HL-60/S4 treated with phorbol 12-myristate 13-acetate at 8.2 ng/mL for 4 days and 3 days (cell line): Measurements from ENCODE around the gene UBL7.

Experiments used
- in situ Hi-C: fragments of 300-500 bp; cut with MboI; formaldehyde crosslinking; loops from 2 replicates; pipeline ENCODE4 v1.15.0; 2022; ENCODE audit warnings: low sequenced_read_pairs

UBL7 gene

DNA sequence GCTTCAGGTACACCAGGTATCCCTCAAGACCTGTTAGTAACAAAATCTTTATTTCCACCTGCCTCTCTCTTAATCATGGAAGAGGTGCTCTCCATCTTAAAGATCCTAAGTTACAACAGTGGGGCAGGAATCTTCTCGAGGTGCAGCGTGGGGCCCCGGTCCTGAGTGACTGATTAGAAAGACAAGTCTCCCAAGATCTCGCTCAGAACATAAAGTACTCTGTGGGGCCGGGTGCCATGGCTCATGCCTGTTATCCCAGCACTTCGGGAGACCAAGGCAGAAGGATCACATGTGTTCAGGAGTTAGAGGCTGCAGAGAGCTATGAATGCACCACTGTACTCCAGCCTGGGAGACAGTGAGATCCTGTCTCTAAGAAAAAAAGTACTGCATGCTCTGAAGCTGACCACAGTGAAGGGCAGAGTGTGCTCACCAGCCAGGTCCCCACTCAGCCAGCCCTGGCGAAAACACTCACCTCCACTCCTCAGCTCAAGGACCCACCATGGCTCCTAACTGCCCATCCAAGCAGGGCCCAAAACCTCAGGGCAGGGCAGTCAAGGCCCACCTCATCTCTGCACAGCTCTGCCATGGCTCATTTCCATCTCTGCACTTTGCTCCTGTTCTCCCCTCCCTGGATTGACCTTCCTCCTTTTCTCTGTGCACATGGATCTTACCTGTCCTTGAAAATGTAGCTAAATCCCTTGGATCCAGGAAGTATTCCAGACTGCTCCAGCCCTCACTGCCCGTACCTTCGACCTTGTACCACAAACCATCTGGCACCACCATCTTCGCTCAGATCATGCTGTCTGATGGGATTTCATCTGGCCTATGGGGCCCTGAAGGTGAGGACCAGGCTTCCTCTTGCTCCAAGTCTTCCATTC, 34.3 kb downstream of the UBL7 start:
- in situ Hi-C loops: loop anchor here (5.0 kb wide), 1 partner anchor 39 kb away; no protein-coding TSS in a partner anchor

DNA sequence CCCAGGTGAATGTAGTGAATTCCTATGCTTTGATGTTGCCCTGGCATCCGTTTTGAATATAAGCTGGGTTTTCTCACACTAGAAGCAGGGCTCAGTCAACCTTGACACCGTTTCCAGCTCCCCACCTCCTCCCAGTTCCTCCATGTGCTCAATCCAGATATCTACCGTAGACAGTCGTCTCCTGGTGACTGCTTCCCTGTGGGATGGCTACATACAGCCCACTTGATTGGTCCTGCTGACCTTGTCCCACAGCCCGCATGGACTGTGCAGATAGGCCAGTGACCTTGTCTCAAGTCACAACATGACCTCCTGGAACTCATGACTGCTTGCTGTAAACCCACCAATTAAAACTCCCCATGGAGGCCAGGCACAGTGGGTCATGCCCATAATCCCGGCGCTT, 35.3 kb downstream of the UBL7 start:
- in situ Hi-C loops: loop anchor here (5.0 kb wide), 1 partner anchor 38 kb away; no protein-coding TSS in a partner anchor

DNA sequence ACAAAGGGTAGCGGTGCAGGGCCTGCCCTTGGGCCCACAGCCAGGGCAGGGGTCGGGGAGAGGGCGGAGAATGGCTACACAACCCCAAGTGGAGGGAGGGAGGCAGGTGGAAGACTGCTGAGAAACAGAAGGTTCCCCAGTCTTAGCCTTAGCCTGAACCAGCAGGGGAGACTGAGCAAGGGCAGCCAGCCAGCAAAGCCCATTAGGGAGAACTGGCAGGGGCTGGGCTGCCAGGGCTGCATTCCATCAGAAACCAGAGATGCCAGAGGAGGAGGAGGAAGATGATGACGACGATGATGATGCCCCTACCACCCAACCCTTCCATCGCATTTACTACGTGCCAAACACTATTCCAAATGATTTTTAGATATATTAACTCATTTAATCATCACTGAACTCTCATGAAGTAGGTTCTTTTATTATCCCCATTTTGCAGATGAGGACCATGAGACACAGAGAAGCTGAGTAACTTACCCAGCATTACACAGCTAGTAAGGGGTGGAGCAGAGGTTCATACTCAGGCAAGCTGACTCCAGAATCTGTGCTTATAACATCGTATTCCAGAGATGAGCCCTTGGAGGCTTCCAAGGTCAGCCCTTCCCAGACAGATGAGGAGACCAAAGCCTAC, 35.9 kb downstream of the UBL7 start:
- in situ Hi-C loops: loop anchor here (5.0 kb wide), 1 partner anchor 38 kb away; no protein-coding TSS in a partner anchor

DNA sequence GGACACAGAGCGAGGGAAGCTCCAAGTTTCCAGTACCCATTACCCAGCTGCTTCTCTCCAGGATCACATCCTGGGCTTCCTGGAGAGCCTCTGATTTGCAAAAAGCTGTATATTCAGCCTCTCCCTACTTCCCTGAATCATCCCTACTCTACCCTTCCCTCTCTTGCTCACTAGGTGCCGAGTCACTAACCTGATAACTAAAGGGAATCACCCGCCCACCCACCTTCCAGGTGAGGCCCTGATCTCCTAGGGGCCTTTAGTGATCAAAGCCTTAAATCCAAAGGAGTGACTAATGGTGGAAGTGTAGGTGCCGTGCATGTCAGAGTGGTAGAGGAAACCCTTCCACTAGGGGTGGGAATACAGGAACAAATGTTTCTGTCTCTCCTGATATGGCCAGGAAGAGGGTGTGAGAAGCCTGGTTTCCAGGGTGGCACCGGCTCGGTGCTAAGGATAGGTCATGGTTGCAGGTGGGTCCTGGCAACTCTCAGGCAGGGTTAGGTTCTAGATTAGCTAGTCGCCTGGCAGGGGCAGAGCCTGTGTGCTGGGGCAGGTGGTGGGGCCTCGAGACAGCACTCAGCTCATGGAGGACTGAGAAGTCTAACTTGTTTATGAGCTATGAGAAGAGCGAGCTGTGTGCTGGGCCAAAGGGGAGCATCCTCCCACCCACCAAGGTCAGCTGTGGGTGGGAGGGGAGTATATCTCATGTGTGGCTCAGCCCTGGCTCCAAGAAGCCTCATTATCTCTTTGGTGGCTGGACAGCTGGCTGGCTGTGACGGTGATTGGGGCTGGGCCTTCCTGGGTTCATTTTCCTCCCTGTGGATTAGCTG, 37.3 kb downstream of the UBL7 start:
- in situ Hi-C loops: no loop called here

DNA sequence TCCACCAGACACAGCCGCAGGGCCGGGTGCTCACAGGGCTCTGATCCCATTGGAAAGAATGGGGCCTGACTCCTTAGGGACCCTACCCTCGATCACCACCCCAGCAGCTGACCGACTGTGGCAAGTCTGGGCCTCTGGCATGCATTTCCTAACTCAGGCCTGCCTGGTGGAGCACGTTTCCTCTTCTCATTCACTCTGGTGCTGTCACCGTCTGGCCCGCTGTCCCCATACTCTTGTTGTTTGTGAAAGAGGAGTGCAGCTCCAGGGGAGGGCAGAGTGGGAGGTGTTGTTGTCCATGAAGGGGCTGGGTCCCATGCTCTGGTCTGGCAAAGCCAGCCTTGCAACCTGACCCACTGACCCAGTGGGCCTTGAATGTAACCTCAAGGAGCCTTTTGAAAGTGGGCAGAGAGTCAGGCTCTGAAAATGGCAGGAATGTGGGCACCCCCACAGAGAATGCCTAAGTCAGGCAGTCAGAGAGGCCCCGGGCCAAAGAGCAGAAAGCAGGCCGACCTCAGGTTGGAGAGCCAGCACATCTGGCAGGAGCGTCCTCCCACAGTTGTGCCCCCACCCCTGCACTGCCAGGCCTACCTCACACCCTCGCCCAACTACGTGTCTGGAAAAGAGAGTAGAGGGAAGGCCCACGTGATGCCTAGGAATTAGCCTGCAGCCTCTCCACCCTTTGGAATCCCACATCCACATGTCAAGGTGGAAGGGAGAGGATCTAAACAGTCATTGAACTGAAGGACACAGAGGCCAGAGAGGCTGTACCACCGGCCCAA, 38.1 kb downstream of the UBL7 start:
- in situ Hi-C loops: no loop called here

DNA sequence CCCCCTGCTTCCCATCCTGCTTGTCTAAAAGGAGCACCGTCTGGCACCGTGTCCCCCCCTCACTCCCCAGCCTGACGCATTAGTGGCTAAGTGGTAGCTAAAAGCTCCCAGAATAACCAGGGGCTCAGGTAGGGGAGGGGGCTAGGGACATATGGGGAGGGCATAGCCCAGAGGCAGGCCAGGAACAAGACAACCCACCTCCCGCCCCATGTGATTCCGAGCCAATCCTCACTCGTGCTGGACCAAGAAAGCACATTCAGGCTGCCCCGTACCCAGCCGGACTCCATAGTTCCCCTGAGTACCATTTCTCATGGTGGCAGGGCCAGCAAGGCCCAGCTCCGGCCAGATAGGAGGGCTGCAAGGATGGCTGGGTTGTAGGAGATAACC, 38.7 kb downstream of the UBL7 start:
- in situ Hi-C loops: no loop called here

DNA sequence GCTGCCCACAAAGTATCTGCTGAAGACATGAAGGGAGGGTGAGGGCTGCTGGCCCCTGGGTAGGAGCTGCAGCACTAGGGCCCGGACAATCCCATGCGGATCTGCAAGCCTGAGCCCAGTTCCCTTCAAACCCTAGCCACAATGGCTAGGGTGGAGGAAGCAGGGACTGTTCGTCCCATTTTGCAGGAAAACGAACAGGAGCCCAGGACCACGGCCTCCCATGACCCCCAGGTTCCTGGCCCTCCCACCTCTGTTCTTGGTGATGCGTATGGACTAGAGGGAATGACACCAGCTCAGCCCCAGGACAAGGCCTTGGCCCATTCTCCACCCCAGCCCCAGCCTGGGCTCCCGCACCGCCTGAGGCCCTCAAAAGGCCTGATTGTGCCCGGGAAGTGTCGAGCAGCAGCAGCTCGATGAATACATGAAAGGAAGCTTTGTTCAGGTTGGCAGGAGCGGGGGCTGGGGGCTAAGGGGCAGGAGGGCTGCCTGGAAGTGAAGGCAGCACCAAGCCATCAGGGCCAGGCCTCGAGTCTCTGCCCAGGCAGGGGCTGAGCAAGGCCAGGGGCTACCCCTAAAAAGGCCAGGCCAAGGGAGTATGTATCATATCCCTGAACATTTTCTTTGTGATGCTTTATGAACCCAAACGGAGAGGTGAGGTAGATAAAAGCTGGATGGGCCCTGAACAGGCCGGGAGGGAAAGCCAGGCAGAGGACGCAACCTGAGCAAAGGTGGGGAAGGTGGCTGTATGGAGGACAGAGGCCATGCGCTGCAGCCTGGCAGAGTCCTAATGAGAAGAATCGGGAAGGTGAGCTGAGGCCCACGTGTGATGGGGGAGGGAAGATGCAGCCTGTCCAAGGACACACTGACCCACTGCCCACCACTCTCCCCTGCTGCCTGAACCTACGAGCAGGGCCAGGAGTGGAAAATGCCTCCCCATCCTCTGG, 39.4 kb downstream of the UBL7 start:
- in situ Hi-C loops: no loop called here

DNA sequence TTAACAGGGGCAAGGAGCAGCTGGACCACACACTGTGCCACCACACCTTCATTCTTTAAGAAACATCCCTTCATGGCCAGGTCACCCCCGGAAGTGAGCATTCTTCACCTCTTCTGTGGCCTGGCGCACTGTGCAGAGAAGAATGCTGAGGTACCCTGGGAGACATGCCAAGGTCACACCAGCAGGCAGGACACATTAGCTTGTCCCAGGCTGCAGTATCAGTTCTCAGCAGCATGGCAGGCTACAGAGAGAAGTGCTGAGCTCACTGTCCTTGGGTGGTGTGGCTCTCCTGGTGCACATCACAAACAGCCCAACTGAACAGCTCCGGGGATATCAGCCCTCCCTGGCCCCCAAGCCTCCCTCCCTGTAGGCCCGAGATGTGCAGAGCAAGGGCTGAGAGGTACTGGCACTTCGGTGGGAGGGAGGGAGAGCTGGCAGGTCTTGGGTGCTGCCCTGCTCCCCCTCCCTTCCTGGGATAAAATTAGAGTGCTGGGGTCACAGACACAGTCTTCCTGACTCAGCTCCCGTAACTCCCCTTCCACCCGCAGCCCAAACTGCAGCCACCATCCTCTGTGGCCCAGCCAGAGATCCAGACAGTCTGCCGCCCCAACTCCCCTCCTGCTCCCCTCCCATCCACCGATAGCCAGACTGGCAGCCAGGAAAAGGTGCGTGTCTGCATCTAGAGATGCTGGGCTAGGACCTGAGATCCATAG, 40.6 kb downstream of the UBL7 start:
- in situ Hi-C loops: no loop called here

DNA sequence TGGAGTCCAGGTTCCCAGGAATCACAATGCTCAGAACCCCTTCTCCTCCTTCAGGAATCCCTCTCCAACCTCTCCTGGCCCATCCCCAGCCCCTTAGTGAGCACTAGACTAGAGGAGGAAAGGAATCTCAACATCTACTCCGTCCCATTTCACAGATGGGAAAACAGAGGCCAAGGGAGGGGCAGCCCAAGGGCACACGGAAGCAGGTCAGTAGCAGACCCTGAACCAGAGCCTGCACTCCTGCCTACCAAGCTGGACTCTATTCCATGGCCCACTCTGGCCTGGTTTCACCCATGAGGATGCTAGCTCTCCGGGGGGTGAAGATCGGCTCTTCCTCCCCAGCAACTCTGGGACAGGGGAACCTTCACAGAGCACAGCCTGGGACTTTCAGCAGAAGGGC, 41.5 kb downstream of the UBL7 start:
- in situ Hi-C loops: no loop called here

DNA sequence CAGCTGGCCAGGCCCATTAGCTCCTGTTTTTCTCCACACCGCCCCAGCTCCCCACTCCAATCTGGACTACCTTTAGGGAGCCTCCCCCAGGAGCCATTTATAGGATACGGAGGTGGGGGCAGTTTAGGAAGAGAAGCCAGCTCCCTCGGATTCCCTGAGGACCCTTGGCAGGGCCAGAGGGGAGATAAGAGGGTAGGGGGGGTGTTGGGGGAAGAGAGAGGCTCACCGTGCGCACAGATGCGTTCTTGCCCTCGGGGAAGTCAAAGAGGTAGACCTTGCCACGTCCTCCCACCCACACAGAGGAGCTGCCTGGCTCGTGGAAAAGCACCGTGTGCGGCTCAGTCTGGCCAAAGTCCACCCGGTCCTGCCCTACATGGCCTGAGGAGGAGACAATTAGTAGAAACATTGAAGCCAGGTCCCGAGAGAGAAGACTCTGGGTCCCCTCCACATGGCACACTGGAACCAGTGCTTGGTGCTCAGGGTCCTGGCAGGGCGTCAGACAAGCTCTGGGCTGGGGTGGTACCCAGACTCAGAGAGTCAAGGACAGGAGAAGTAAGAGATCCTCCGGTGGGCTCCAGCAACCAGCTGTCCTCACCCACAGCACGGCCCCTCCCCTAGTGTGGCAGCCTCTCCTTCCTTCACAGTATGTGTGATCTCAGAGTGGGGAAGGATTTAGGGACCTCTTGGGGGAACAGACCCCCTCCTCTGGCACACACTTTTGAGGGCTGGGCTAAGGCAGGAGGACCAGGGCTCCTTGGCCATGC, 42.2 kb downstream of the UBL7 start:
- in situ Hi-C loops: no loop called here

DNA sequence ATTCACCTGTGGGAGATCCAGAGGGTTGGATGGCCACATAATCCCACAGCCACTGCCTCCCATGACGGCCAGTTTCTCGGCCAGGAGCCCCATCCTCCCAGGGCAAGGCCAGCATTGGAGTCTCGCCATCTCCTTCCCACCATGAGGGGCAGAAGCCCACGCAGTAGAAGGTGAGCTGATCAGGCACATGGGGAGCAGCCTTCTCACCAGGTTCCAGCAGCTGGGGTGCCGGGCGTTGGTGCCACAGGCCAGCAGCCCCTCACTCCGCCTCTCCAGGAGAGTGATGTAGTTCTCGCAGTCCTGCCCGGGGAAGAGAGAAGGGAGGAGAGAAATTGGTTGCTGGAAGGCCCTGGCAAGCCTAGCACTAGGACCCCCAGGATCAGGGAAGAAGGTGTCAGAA, 43.3 kb downstream of the UBL7 start:
- in situ Hi-C loops: no loop called here

DNA sequence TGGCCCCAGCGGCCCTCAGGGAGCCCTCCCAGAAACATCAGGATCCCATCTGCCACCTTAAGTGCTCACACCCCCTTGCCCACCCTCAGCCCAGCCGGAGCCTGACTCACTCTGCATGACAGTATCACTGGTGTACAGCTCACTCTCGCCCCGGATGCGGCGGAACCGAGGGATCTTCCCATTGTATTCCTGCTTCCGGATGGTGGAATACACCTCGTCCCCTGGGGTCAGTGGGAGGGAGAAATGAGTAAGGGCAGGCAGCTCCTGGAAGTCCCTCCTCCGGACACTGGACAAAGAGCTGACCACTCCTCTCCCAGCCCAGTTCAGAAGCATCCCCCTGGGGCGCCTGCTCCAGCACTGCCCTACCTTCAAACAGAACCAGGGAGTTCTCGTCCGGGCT, 43.7 kb downstream of the UBL7 start:
- in situ Hi-C loops: no loop called here

DNA sequence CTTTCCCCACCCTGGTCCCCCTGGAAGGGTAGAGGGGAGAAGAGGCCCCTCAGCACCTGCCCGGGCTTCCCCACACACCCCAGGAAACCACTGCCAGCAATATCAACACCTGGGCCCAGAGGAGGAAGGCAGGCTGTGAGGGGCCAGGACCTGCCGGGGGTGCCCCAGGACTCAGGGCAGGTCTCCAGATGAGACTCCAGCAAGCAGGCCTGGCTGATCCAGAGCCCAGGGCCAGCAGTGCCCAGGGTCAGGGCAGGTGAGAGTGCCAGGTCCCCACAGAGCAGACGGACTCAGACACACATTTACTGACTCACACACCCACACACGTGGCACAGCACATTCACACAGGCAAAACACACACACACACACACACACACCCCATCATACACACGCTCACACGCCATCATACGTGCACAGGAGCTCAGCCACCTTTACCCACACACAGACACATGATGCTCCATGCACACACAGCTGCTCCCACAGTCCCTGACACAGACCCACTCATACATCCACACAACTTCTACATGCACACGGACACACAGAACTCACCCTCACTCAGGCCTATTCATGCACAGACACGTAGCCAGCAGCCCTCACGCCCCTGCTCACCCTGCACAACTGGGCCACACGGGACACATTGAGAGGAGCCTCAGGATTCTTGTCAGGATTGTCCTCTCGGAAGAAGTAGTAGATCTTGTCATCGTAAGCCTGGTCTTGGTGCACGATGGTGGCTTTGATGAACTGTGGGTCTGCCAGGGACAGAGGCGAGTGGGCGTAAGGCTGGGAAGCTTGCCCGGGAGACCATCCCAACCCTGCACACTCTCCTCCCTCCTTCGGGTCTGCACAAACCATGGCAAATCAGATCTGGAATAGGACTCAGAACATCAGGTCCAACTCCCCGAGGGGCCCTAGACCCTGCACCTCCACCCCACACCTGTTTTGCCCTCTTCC, 44.7 kb downstream of the UBL7 start:
- in situ Hi-C loops: no loop called here

DNA sequence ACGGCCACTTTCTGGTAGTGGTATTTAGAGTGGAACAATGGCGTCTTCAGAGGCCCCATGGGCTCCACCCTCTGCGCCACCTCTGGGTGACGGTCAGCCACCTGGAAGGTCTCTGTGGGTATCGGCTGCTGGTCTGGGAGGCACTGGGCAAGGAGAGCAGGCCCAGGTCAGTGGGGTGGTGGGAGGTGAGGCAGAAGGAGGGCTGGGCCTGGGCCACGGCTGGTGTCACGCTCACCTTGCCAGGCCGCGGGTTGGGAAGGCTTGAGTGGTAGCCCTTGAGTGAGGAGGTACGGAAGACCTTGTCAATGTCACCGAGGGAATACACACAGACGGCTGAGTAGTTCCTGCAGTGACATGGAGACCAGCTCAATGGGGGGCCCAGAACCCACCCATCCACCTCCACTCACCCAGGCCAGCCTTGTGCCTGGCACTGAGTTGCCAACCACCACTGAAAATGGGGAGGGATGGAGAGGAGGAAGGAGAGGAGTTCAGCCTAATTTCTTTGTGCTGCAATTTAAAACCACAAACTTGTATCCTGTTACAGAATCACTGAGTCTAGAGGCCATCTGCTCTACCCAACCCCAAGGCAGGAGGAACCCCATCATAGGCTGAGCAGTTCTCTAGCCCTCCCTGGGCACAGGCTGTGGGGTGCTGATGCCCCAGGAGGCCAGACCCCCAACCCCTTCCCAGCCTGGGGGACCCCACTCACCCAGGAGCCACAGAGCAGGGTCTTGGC, 46.2 kb downstream of the UBL7 start:
- in situ Hi-C loops: no loop called here

DNA sequence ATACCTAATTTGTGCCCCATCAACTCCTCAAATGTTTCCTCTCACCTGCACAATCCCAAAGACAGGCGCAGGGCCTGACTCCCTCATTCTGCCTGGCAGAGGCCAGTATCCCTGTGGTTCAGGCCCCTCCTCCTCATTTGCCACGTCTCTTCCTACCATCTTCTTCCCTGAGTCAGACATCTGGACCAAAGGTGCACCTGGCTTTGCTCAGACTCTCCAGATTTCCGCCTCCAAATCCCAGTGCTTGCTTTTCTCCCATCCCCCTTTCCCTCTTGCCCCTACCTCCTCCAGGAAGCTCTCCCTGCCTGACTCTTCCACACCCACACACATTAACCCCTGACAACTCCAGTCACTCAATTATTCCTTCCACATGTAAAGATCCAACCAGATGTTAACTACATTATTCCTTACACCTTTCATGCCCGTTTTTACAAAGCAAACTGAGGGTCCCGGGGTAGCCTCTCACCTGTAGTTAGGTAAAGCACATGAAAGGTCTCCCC, 46.8 kb downstream of the UBL7 start:
- in situ Hi-C loops: no loop called here

DNA sequence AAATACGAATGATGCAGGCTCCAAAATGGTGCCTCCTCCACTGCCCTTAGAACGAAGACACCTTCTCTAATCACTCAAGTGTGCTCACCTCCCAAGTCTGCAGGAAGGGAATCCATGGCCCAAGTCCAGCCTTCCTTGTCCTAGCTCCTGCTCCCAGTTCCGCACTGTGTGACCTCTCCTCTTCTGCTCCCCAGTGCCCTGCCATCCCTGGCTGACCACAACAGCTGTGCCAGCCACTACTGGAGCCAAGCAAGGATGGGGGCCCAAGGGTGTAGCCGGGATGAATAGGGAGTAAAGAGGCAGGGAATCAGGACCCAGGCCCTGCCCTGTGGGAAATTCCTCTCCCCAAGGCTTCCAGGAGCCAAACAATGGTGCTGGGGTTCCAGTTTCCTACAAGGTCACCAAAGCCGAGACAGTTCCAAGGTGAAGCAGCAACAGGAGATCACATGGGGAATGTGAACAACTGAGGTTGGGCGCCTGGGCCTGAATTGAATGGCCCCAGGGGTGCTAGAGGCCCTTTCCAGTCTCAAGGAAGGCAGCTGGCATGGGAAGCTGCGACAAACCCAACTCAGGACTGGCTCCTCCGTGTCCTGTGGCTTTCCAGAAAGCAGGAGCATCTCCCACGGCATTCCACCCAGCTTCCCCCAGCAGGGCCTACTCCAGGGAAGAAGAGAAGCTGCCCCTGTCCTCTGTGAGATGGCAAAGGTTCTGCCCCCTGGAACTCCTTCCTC, 47.4 kb downstream of the UBL7 start:
- in situ Hi-C loops: no loop called here
